Ovary (tissue), 3 donors: ENCODE data around the gene CCDC88B.

Experiments
- EP300 ChIP-seq: sonication (generic); formaldehyde crosslinking; IDR thresholded peaks from one replicate; pipeline ENCODE4 v1.6.1; 2017; ENCODE audit warnings: antibody characterized with exemption
- TF ChIP-seq, protein P1 (sequence below), 3 donors: fragments of 450-650 bp in 2 of 3; fragments of 200-600 bp in 1 of 3; IDR thresholded peaks; one replicate each; pipeline versions ENCODE4 v1.5.1 to v1.8.0; 2016 to 2022; ENCODE audit warnings: antibody characterized with exemption in 3 of 3, mild to moderate bottlenecking in 1 of 3
- donor health status: DM: no; HTN: no; CAD: no.

DNA sequence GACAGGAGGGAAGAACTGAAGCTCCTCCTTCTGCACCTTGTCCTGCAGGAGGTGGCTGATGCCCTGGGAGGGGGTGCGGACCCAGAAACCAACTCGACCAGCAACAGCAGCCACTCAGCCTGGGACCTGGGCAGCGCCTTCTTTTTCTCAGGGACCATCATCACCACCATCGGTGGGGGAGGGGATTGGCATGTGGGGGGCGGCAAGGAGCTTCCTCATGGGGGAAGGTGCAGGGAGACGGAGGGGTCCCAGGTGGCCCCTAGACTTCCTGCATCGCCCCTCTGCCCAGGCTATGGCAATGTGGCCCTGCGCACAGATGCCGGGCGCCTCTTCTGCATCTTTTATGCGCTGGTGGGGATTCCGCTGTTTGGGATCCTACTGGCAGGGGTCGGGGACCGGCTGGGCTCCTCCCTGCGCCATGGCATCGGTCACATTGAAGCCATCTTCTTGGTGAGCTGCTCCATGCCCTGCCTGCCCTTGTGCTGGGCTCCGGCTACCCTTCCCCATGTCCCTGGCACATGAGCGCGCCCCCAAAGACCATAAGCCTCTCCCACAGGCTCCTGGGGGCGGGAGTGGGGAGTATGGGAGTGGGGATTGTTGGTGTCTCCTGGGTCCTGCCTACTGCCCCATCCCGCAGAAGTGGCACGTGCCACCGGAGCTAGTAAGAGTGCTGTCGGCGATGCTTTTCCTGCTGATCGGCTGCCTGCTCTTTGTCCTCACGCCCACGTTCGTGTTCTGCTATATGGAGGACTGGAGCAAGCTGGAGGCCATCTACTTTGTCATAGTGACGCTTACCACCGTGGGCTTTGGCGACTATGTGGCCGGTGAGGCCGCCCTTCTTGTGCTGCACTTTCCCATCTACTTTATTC, 42.9 kb upstream of the CCDC88B start:
- TF ChIP-seq, protein P1, sequence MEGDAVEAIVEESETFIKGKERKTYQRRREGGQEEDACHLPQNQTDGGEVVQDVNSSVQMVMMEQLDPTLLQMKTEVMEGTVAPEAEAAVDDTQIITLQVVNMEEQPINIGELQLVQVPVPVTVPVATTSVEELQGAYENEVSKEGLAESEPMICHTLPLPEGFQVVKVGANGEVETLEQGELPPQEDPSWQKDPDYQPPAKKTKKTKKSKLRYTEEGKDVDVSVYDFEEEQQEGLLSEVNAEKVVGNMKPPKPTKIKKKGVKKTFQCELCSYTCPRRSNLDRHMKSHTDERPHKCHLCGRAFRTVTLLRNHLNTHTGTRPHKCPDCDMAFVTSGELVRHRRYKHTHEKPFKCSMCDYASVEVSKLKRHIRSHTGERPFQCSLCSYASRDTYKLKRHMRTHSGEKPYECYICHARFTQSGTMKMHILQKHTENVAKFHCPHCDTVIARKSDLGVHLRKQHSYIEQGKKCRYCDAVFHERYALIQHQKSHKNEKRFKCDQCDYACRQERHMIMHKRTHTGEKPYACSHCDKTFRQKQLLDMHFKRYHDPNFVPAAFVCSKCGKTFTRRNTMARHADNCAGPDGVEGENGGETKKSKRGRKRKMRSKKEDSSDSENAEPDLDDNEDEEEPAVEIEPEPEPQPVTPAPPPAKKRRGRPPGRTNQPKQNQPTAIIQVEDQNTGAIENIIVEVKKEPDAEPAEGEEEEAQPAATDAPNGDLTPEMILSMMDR (IDR thresholded peaks at IDR 0.05), result no peak
- no peak for TF ChIP-seq EP300
